Neural cell (in vitro differentiated cells): ENCODE measurements around the gene NEURL1. TPM values are rescaled to one million over a fixed set of nuclear protein-coding genes. Genes with fewer than 3 reads are reported as not detected.

Source experiments
- H2AFZ ChIP-seq: fragments of 200-600, 300-800 bp; sonication (generic), shearing (Covaris generic); 2 replicates; pipeline ENCODE4 v1.6.0; 2014; ENCODE audit warnings: low read depth, mild to moderate bottlenecking, antibody characterized with exemption, low read length, moderate library complexity
- H3F3A ChIP-seq: fragments of 200-600 bp; shearing (Covaris generic); 2 replicates; pipeline ENCODE4 v1.6.1; 2016; ENCODE audit warnings: mild to moderate bottlenecking, moderate library complexity, mixed read lengths, antibody characterized with exemption, low read length; ENCODE audit not compliant: insufficient read depth, poor library complexity, severe bottlenecking
- H3K27ac ChIP-seq: fragments of 200-600, 300-800 bp; sonication (generic), shearing (Covaris generic); 2 replicates; pipeline ENCODE4 v1.5.1; 2014; ENCODE audit warnings: mild to moderate bottlenecking, low read length, moderate library complexity
- H3K27me3 ChIP-seq: fragments of 300-800, 200-600 bp; sonication (generic), shearing (Covaris generic); 2 replicates; pipeline ENCODE4 v1.6.0; 2014; ENCODE audit warnings: mild to moderate bottlenecking, low read depth, low read length, moderate library complexity; ENCODE audit not compliant: insufficient read depth
- H3K36me3 ChIP-seq: fragments of 300-800, 200-600 bp; sonication (generic), shearing (Covaris generic); 2 replicates; pipeline ENCODE4 v1.5.1; 2014; ENCODE audit warnings: mild to moderate bottlenecking, antibody characterized with exemption, low read length, moderate library complexity; ENCODE audit not compliant: insufficient read depth
- H3K4me2 ChIP-seq: fragments of 300-800, 200-600 bp; sonication (generic), shearing (Covaris generic); 2 replicates; pipeline ENCODE4 v1.6.0; 2014; ENCODE audit warnings: mild to moderate bottlenecking, low read length
- H3K4me3 ChIP-seq: fragments of 300-800, 200-600 bp; sonication (generic), shearing (Covaris generic); 2 replicates; pipeline ENCODE4 v1.5.1; 2014; ENCODE audit warnings: mild to moderate bottlenecking, low read length, moderate library complexity
- H3K79me2 ChIP-seq: fragments of 200-600 bp; shearing (Covaris generic); replicated peaks from 2 replicates; pipeline ENCODE4 v1.6.0; 2014; ENCODE audit warnings: mild to moderate bottlenecking, low read length, moderate library complexity; ENCODE audit not compliant: insufficient read depth
- H3K9ac ChIP-seq: fragments of 300-800, 200-600 bp; sonication (generic), shearing (Covaris generic); 2 replicates; pipeline ENCODE4 v1.6.1; 2016; ENCODE audit warnings: mild to moderate bottlenecking, low read length, mixed read lengths
- H3K9me2 ChIP-seq: fragments of 200-600 bp; shearing (Covaris generic); 2 replicates; pipeline ENCODE4 v1.6.1; 2016; ENCODE audit warnings: mild to moderate bottlenecking, low read length, mixed read lengths; ENCODE audit not compliant: insufficient read depth
- H3K9me3 ChIP-seq: fragments of 200-600, 300-800 bp; sonication (generic), shearing (Covaris generic); 2 replicates; pipeline ENCODE4 v1.6.1; 2016; ENCODE audit warnings: mild to moderate bottlenecking, mixed run types, low read length, moderate library complexity, mixed read lengths
- H4K20me1 ChIP-seq: fragments of 200-600 bp; shearing (Covaris generic); 2 replicates; pipeline ENCODE4 v1.6.1; 2016; ENCODE audit warnings: mild to moderate bottlenecking, mixed run types; ENCODE audit not compliant: insufficient read depth
- EP300 ChIP-seq: fragments of 450-650 bp; conservative IDR thresholded peaks from 2 replicates; pipeline ENCODE4 v1.6.1; 2014; ENCODE audit warnings: antibody characterized with exemption, mild to moderate bottlenecking, moderate library complexity; ENCODE audit not compliant: poor library complexity, severe bottlenecking
- EZH2 ChIP-seq: fragments of 200-600, 300-800 bp; shearing (Covaris generic), sonication (generic); IDR thresholded peaks from 2 replicates; pipeline ENCODE4 v1.6.1; 2014; ENCODE audit warnings: antibody characterized with exemption, low read length, borderline replicate concordance, mild to moderate bottlenecking; ENCODE audit not compliant: insufficient read depth, poor library complexity, severe bottlenecking
- MXI1 ChIP-seq: fragments of 450-650 bp; conservative IDR thresholded peaks from 2 replicates; pipeline ENCODE4 v1.6.1; 2014; ENCODE audit warnings: antibody characterized with exemption, mild to moderate bottlenecking; ENCODE audit not compliant: poor library complexity, severe bottlenecking
- POLR2AphosphoS5 ChIP-seq: IDR thresholded peaks from 2 replicates; pipeline ENCODE4 v1.6.1; 2012
- RAD21 ChIP-seq: fragments of 450-650 bp; conservative IDR thresholded peaks from 2 replicates; pipeline ENCODE4 v1.6.1; 2014; ENCODE audit warnings: antibody characterized with exemption, mild to moderate bottlenecking, moderate library complexity
- SMC3 ChIP-seq: fragments of 450-650 bp; conservative IDR thresholded peaks from 2 replicates; pipeline ENCODE4 v1.6.1; 2014; ENCODE audit warnings: antibody characterized with exemption, mild to moderate bottlenecking, moderate library complexity; ENCODE audit not compliant: poor library complexity
- TAF1 ChIP-seq: IDR thresholded peaks from 2 replicates; pipeline ENCODE4 v1.6.1; 2012; ENCODE audit warnings: low read depth
- polyA plus RNA-seq: library from polyadenylated mRNA; depleted of rRNA; stranded (reverse); fragments of >200 nt; gene quantifications from 2 replicates; pipeline ENCODE4 v1.2.3, GENCODE V29; 2014
- TF ChIP-seq, protein P1 (sequence below): IDR thresholded peaks from 2 replicates; pipeline ENCODE4 v1.6.1; 2012; ENCODE audit warnings: borderline replicate concordance
- TF ChIP-seq, protein P2 (sequence below): fragments of 450-650 bp; IDR thresholded peaks from 2 replicates; pipeline ENCODE4 v1.5.1; 2014; ENCODE audit warnings: antibody characterized with exemption, mild to moderate bottlenecking, moderate library complexity; ENCODE audit not compliant: poor library complexity, severe bottlenecking

The NEURL1 gene
- polyA plus RNA-seq, 1 donor from 2014 or later, result 12.3 TPM

DNA sequence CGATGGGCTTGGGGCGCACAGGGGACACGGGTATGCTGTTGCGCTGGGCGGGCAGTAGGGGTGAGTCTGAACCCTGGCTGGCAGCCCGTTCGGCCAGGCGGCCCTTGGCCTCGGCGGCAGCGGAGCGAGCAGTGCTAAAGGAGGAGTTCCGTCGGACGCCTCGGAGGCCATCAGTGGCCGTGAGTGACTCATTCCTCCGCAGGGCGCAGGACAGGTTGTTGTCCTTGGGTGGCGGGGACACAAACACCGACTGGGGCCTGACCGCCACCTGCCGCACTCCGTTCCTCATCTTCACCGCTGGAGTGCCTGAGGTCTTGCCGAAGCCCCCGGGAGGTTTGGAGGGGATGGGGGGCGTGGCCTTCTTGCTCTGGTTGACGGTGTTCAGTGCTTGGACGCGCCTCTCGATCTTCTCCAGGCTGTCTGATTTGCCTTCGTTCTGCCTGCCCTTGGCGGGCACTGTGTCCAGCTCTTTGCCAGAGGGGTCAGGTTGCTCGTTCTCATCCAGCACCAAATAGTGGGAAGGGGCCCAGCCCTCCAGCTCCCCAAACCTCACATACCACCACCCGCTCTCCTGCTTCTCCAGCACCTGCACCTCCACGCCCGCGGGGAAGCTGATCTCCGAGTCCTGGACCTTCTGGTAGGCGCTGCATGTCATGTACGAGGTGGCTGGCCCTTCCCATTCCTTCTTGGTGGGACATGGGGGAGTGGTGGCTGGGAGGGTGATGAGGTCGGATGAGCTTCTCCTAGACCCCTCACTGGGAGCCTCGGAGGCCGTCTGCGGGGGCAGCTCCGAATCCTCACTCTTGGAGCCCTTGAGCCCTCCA is 108.7 kb downstream of the NEURL1 start:
- Histone ChIP-seq H3K9me2 (no peaks in the 10 kb centered on the region), H3K36me3 (peaks cover 12% of the 10 kb centered on the region), H3K27ac (no peak overlapping the region)

DNA sequence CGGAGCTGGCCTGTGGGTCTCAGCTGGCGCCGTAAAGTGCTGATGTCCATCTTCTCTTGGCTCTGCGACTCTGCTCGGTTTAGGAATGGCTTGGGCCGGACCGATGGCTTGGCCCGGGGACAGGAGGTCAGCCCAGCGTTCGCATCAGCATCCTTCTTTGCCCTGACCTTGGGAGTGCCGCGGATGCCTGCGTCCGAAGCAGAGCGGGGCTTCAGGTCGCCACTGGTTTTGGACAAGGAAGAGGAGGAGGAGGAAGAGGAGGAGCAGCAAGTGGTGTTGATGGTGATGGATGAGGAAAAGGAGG is 109.3 kb downstream of the NEURL1 start:
- TF ChIP-seq EZH2, result no peak
- TF ChIP-seq, protein P1, sequence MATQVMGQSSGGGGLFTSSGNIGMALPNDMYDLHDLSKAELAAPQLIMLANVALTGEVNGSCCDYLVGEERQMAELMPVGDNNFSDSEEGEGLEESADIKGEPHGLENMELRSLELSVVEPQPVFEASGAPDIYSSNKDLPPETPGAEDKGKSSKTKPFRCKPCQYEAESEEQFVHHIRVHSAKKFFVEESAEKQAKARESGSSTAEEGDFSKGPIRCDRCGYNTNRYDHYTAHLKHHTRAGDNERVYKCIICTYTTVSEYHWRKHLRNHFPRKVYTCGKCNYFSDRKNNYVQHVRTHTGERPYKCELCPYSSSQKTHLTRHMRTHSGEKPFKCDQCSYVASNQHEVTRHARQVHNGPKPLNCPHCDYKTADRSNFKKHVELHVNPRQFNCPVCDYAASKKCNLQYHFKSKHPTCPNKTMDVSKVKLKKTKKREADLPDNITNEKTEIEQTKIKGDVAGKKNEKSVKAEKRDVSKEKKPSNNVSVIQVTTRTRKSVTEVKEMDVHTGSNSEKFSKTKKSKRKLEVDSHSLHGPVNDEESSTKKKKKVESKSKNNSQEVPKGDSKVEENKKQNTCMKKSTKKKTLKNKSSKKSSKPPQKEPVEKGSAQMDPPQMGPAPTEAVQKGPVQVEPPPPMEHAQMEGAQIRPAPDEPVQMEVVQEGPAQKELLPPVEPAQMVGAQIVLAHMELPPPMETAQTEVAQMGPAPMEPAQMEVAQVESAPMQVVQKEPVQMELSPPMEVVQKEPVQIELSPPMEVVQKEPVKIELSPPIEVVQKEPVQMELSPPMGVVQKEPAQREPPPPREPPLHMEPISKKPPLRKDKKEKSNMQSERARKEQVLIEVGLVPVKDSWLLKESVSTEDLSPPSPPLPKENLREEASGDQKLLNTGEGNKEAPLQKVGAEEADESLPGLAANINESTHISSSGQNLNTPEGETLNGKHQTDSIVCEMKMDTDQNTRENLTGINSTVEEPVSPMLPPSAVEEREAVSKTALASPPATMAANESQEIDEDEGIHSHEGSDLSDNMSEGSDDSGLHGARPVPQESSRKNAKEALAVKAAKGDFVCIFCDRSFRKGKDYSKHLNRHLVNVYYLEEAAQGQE, result no peak
- no peak for TF ChIP-seq TAF1
- no peak for TF ChIP-seq SMC3
- TF ChIP-seq, protein P2, sequence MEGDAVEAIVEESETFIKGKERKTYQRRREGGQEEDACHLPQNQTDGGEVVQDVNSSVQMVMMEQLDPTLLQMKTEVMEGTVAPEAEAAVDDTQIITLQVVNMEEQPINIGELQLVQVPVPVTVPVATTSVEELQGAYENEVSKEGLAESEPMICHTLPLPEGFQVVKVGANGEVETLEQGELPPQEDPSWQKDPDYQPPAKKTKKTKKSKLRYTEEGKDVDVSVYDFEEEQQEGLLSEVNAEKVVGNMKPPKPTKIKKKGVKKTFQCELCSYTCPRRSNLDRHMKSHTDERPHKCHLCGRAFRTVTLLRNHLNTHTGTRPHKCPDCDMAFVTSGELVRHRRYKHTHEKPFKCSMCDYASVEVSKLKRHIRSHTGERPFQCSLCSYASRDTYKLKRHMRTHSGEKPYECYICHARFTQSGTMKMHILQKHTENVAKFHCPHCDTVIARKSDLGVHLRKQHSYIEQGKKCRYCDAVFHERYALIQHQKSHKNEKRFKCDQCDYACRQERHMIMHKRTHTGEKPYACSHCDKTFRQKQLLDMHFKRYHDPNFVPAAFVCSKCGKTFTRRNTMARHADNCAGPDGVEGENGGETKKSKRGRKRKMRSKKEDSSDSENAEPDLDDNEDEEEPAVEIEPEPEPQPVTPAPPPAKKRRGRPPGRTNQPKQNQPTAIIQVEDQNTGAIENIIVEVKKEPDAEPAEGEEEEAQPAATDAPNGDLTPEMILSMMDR, result no peak
- TF ChIP-seq EP300, result no peak
- no peak for TF ChIP-seq RAD21
- no peak for TF ChIP-seq MXI1
- TF ChIP-seq POLR2AphosphoS5, result no peak
- no peaks in the 10 kb centered on the region for H3K9me3 ChIP-seq
- H3K4me2 ChIP-seq, result no peak overlapping the region
- H3K4me3 ChIP-seq, result no peak overlapping the region
- no peaks in the 10 kb centered on the region for H3K9me2 ChIP-seq
- H4K20me1 ChIP-seq, result no peaks in the 10 kb centered on the region
- H2AFZ ChIP-seq, result no peak overlapping the region
- no peaks in the 10 kb centered on the region for H3F3A ChIP-seq
- H3K36me3 ChIP-seq, result peaks cover 12% of the 10 kb centered on the region
- no peaks in the 10 kb centered on the region for H3K79me2 ChIP-seq
- H3K9ac ChIP-seq, result no peak overlapping the region
- no peak overlapping the region for H3K27ac ChIP-seq
- no peaks in the 10 kb centered on the region for H3K27me3 ChIP-seq

More for the DNA sequence above, 108.7 kb downstream of the NEURL1 start:
- TF ChIP-seq TAF1 (no peak), EZH2 (no peak), RAD21 (no peak), MXI1 (no peak)
- Histone ChIP-seq H3K9me3 (no peaks in the 10 kb centered on the region), H3F3A (no peaks in the 10 kb centered on the region), H3K9ac (no peak overlapping the region), H2AFZ (no peak overlapping the region), H3K27me3 (no peaks in the 10 kb centered on the region), H4K20me1 (no peaks in the 10 kb centered on the region), H3K4me3 (no peak overlapping the region), H3K4me2 (no peak overlapping the region), H3K79me2 (no peaks in the 10 kb centered on the region)
